A673 (cell line): ENCODE data around the gene SUPT5H. TPM values are rescaled to one million over a fixed set of nuclear protein-coding genes. Genes with fewer than 3 reads are reported as not detected.

Source experiments
- BruUV-seq: library from RNA; stranded (reverse); fragments of 400-500 nt; replicated peaks from 2 replicates; lab custom pipeline; 2021; lab: Mats Ljungman, UMichigan
- CTCF ChIA-PET: fragments of 300-600 bp; sonication (Branson Sonifier 250); formaldehyde crosslinking; loops from one replicate; lab custom pipeline; 2022; ENCODE audit warnings: antibody characterized with exemption; lab: Charles Lee
- POLR2A ChIA-PET: fragments of 300-600 bp; sonication (Branson Sonifier 250); formaldehyde crosslinking; loops from one replicate; lab custom pipeline; 2022; ENCODE audit warnings: antibody characterized with exemption; ENCODE audit not compliant: low non-redundant PET; lab: Charles Lee
- DNase-seq: peaks from one replicate; pipeline ENCODE4 v3.0.0-alpha.2; 2015; ENCODE audit warnings: low spot score
- H3K27ac ChIP-seq: fragments of 200-600 bp; sonication (generic); 2 replicates; pipeline ENCODE4 v1.5.1; 2016; ENCODE audit warnings: mixed run types, low read depth, mild to moderate bottlenecking, mixed read lengths, antibody characterized with exemption, low read length; ENCODE audit not compliant: poor library complexity, severe bottlenecking
- H3K27me3 ChIP-seq: fragments of 200-600 bp; sonication (generic); replicated peaks from 2 replicates; pipeline ENCODE4 v1.6.1; 2017; ENCODE audit warnings: mixed run types, low read depth, mild to moderate bottlenecking, mixed read lengths, antibody characterized with exemption, low read length; ENCODE audit not compliant: insufficient read depth, poor library complexity
- H3K36me3 ChIP-seq: fragments of 200-600 bp; sonication (generic); 2 replicates; pipeline ENCODE4 v1.6.1; 2016; ENCODE audit warnings: mixed run types, mild to moderate bottlenecking, mixed read lengths, antibody characterized with exemption, low read length; ENCODE audit not compliant: insufficient read depth, poor library complexity, severe bottlenecking
- H3K4me1 ChIP-seq: fragments of 200-600 bp; sonication (generic); 2 replicates; pipeline ENCODE4 v1.6.1; 2017; ENCODE audit warnings: mixed run types, mild to moderate bottlenecking, mixed read lengths, antibody characterized with exemption, low read length; ENCODE audit not compliant: insufficient read depth, poor library complexity, severe bottlenecking
- H3K4me3 ChIP-seq: fragments of 200-600 bp; sonication (generic); 2 replicates; pipeline ENCODE4 v1.5.1; 2016; ENCODE audit warnings: low read depth, mixed run types, mild to moderate bottlenecking, mixed read lengths, low read length; ENCODE audit not compliant: poor library complexity, severe bottlenecking
- H3K9me3 ChIP-seq: fragments of 200-600 bp; sonication (generic); 2 replicates; pipeline ENCODE4 v1.6.1; 2016; ENCODE audit warnings: mixed run types, low read depth, mild to moderate bottlenecking, mixed read lengths, antibody characterized with exemption, low read length; ENCODE audit not compliant: poor library complexity, severe bottlenecking
- CTCF ChIP-seq: fragments of 300-800, 200-600 bp; sonication (generic); conservative IDR thresholded peaks from 2 replicates; pipeline ENCODE4 v1.5.1; 2017; ENCODE audit warnings: low read depth, mild to moderate bottlenecking, antibody characterized with exemption, low read length, moderate library complexity, mixed read lengths
- EZH2 ChIP-seq: fragments of 200-600 bp; sonication (generic); IDR thresholded peaks from 2 replicates; pipeline ENCODE4 v1.6.1; 2017; ENCODE audit warnings: borderline replicate concordance, low read depth, mild to moderate bottlenecking, mixed read lengths, antibody characterized with exemption, low read length; ENCODE audit not compliant: poor library complexity, severe bottlenecking
- intact Hi-C: fragments of 100-400 bp; cut with micrococcal nuclease; formaldehyde crosslinking; loops from one replicate; pipeline ENCODE4 v1.10.0; 2022; ENCODE audit not compliant: unreplicated experiment
- total RNA-seq: library from RNA; stranded (reverse); gene quantifications from 2 replicates; pipeline ENCODE4 v1.2.3, GENCODE V29; 2021

Gene SUPT5H
- total RNA-seq, 1 experiment from 2014 or later: 169 TPM

- CTCF ChIA-PET: interaction anchor here (0.7 to 1.8 kb wide), 4 partner anchors 15 to 311 kb away, joined by 4 to 16 read pairs (median 4); partner anchors contain the start of gene RPS16
- Histone ChIP-seq H3K9me3 (no peaks in the 10 kb centered on the region), H3K27ac (peak within 1 kb of the TSS; percentile 97), H3K27me3 (no peaks in the 10 kb centered on the region), H3K4me1 (peaks cover 46% of the 10 kb centered on the region), H3K36me3 (peaks cover 21% of the 10 kb centered on the region), H3K4me3 (peak within 1 kb of the TSS; percentile 100)
- intact Hi-C loops: loop anchor here (1.0 to 5.0 kb wide), 2 partner anchors 15 to 290 kb away; no protein-coding TSS in a partner anchor
- POLR2A ChIA-PET: no interaction called here
- TF ChIP-seq EZH2 (no peak), CTCF (peak; percentile 90)
- BruUV-seq: no TSS peak
- DNase-seq: peak; percentile 99
These were observed 33.1 kb upstream of the SUPT5H start, which contains the start of gene PLEKHG2 for GRCh38 chr19:39412100-39412866. PLEKHG2 (plus strand) TSS chr19:39412669; CDS start chr19:39414087, 1,418 bp downstream.

- peaks cover 27% of the 10 kb centered on the region for H3K36me3 ChIP-seq
These were observed 32.5 kb upstream of the SUPT5H start for GRCh38 chr19:39412867-39413271.

More at GRCh38 chr19:39412867-39413271, 32.5 kb upstream of the SUPT5H start:
- ChIA-PET CTCF (interaction anchor here (0.7 kb wide), 1 partner anchor 211 kb away, joined by 5 read pairs; no protein-coding TSS in a partner anchor), POLR2A (no interaction called here)
- no peak for DNase-seq
- Histone ChIP-seq H3K27me3 (no peaks in the 10 kb centered on the region), H3K9me3 (no peaks in the 10 kb centered on the region), H3K27ac (peak overlapping the region; percentile 97), H3K4me1 (peaks cover 44% of the 10 kb centered on the region), H3K4me3 (peak overlapping the region; percentile 100)
- TF ChIP-seq EZH2: no peak
- no peak; the same call in 1 of the 2 replicates for TF ChIP-seq CTCF
- intact Hi-C loops: loop anchor here (1.0 to 5.0 kb wide), 2 partner anchors 16 to 291 kb away; no protein-coding TSS in a partner anchor
- TSS peak; percentile 36 for BruUV-seq
